MM.1S (cell line): ENCODE data around the gene UBD.

Experiments used
- EZH2 ChIP-seq: fragments of 300-600 bp; sonication (generic); optimal IDR thresholded peaks from 2 replicates; pipeline ENCODE3; 2017; ENCODE audit warnings: low read depth, mild to moderate bottlenecking, antibody characterized with exemption, low read length, mixed read lengths
- EZH2phosphoT487 ChIP-seq: fragments of 300-600 bp; sonication (generic); IDR thresholded peaks from 2 replicates; pipeline ENCODE4 v1.6.1; 2018; ENCODE audit warnings: antibody characterized with exemption, low read length
- TF ChIP-seq, protein P1 (sequence below): fragments of 300-600 bp; sonication (generic); IDR thresholded peaks from 2 replicates; pipeline ENCODE4 v1.5.1; 2016; ENCODE audit warnings: antibody characterized with exemption, low read length, mixed read lengths

GRCh38 chr6:29553268-29554057, 6.1 kb downstream of the UBD start:
- TF ChIP-seq EZH2phosphoT487 (no peak), EZH2 (no peak)
- TF ChIP-seq, protein P1, sequence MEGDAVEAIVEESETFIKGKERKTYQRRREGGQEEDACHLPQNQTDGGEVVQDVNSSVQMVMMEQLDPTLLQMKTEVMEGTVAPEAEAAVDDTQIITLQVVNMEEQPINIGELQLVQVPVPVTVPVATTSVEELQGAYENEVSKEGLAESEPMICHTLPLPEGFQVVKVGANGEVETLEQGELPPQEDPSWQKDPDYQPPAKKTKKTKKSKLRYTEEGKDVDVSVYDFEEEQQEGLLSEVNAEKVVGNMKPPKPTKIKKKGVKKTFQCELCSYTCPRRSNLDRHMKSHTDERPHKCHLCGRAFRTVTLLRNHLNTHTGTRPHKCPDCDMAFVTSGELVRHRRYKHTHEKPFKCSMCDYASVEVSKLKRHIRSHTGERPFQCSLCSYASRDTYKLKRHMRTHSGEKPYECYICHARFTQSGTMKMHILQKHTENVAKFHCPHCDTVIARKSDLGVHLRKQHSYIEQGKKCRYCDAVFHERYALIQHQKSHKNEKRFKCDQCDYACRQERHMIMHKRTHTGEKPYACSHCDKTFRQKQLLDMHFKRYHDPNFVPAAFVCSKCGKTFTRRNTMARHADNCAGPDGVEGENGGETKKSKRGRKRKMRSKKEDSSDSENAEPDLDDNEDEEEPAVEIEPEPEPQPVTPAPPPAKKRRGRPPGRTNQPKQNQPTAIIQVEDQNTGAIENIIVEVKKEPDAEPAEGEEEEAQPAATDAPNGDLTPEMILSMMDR, result no peak
